Neural cell (in vitro differentiated cells): ENCODE data around the gene CNOT11.

Source experiments
- EP300 ChIP-seq: fragments of 450-650 bp; conservative IDR thresholded peaks from 2 replicates; pipeline ENCODE4 v1.6.1; 2014; ENCODE audit warnings: antibody characterized with exemption, mild to moderate bottlenecking, moderate library complexity; ENCODE audit not compliant: poor library complexity, severe bottlenecking
- EZH2 ChIP-seq: fragments of 200-600, 300-800 bp; shearing (Covaris generic), sonication (generic); IDR thresholded peaks from 2 replicates; pipeline ENCODE4 v1.6.1; 2014; ENCODE audit warnings: antibody characterized with exemption, low read length, borderline replicate concordance, mild to moderate bottlenecking; ENCODE audit not compliant: insufficient read depth, poor library complexity, severe bottlenecking
- POLR2AphosphoS5 ChIP-seq: IDR thresholded peaks from 2 replicates; pipeline ENCODE4 v1.6.1; 2012
- SMC3 ChIP-seq: fragments of 450-650 bp; conservative IDR thresholded peaks from 2 replicates; pipeline ENCODE4 v1.6.1; 2014; ENCODE audit warnings: antibody characterized with exemption, mild to moderate bottlenecking, moderate library complexity; ENCODE audit not compliant: poor library complexity
- TF ChIP-seq, protein P1 (sequence below): fragments of 450-650 bp; IDR thresholded peaks from 2 replicates; pipeline ENCODE4 v1.5.1; 2014; ENCODE audit warnings: antibody characterized with exemption, mild to moderate bottlenecking, moderate library complexity; ENCODE audit not compliant: poor library complexity, severe bottlenecking
- TF ChIP-seq, protein P2 (sequence below): IDR thresholded peaks from 2 replicates; pipeline ENCODE4 v1.6.1; 2012; ENCODE audit warnings: borderline replicate concordance

DNA sequence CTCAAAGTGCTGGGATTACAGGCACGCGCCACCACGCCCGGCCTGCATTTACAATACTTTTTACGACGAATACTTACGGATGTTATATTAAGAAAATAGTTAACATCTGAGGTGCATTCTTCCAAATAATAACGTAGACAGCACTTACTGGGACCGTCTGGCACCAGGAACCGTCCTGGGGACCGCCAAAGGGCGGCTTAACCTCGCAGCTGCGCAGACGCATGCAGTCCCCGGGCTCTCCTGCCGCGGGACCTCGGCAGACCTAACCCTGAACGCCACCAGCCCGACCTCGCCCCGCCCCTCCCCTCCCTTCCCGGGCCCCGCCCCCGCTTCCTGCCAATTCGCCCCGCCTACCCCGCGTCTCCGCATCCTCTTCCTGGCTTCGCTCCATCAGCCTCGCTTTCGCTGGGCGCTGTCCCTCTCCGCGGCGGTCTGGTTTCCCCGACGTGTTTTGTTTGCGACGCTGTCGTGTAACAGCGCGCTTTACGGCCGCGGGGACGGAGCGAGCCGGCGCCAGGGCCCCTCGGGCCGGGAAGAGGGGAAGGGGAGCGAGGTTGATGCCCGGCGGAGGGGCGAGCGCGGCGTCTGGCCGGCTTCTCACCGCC lies at the start of gene CNOT11:
- TF ChIP-seq, protein P1, sequence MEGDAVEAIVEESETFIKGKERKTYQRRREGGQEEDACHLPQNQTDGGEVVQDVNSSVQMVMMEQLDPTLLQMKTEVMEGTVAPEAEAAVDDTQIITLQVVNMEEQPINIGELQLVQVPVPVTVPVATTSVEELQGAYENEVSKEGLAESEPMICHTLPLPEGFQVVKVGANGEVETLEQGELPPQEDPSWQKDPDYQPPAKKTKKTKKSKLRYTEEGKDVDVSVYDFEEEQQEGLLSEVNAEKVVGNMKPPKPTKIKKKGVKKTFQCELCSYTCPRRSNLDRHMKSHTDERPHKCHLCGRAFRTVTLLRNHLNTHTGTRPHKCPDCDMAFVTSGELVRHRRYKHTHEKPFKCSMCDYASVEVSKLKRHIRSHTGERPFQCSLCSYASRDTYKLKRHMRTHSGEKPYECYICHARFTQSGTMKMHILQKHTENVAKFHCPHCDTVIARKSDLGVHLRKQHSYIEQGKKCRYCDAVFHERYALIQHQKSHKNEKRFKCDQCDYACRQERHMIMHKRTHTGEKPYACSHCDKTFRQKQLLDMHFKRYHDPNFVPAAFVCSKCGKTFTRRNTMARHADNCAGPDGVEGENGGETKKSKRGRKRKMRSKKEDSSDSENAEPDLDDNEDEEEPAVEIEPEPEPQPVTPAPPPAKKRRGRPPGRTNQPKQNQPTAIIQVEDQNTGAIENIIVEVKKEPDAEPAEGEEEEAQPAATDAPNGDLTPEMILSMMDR: no peak
- no peak for TF ChIP-seq SMC3
- peak; percentile 28 for TF ChIP-seq EP300
- TF ChIP-seq EZH2: no peak
- TF ChIP-seq, protein P2, sequence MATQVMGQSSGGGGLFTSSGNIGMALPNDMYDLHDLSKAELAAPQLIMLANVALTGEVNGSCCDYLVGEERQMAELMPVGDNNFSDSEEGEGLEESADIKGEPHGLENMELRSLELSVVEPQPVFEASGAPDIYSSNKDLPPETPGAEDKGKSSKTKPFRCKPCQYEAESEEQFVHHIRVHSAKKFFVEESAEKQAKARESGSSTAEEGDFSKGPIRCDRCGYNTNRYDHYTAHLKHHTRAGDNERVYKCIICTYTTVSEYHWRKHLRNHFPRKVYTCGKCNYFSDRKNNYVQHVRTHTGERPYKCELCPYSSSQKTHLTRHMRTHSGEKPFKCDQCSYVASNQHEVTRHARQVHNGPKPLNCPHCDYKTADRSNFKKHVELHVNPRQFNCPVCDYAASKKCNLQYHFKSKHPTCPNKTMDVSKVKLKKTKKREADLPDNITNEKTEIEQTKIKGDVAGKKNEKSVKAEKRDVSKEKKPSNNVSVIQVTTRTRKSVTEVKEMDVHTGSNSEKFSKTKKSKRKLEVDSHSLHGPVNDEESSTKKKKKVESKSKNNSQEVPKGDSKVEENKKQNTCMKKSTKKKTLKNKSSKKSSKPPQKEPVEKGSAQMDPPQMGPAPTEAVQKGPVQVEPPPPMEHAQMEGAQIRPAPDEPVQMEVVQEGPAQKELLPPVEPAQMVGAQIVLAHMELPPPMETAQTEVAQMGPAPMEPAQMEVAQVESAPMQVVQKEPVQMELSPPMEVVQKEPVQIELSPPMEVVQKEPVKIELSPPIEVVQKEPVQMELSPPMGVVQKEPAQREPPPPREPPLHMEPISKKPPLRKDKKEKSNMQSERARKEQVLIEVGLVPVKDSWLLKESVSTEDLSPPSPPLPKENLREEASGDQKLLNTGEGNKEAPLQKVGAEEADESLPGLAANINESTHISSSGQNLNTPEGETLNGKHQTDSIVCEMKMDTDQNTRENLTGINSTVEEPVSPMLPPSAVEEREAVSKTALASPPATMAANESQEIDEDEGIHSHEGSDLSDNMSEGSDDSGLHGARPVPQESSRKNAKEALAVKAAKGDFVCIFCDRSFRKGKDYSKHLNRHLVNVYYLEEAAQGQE: peak; percentile 53
- peak; percentile 71 for TF ChIP-seq POLR2AphosphoS5
